Esophagus muscularis mucosa (tissue), 4 donors: Measurements from ENCODE around the gene MIF. TPM values are rescaled to one million over a fixed set of nuclear protein-coding genes. Genes with fewer than 3 reads are reported as not detected.

Source experiments
- DNase-seq: peaks from one replicate; pipeline ENCODE4 v3.0.0-alpha.2; 2017; ENCODE audit errors: extremely low spot score
- H3K27ac ChIP-seq, 4 donors: fragments of 200-600 bp; sonication (generic); replicated peaks in 1 of 4; 1 replicate in 3 of 4; 2 replicates in 1 of 4; pipeline ENCODE4 v1.5.1; 2016 to 2019; ENCODE audit warnings: mild to moderate bottlenecking in 1 of 4
- H3K27me3 ChIP-seq, 4 donors: fragments of 200-600 bp; sonication (generic); one replicate each; pipeline versions ENCODE4 v1.5.1 to v1.6.0; 2016 to 2019
- H3K36me3 ChIP-seq, 4 donors: fragments of 200-600 bp; sonication (generic); one replicate each; pipeline ENCODE4 v1.5.1; 2016 to 2019
- H3K4me1 ChIP-seq, 4 donors: fragments of 200-600 bp; sonication (generic); one replicate each; pipeline ENCODE4 v1.5.1; 2016 to 2019
- H3K4me3 ChIP-seq, 4 donors: fragments of 200-600 bp; sonication (generic); 1 replicate in 2 of 4; 2 replicates in 2 of 4; pipeline ENCODE4 v1.5.1; 2016 to 2019; ENCODE audit warnings: mild to moderate bottlenecking in 4 of 4, moderate library complexity in 1 of 4
- H3K9me3 ChIP-seq, 4 donors: fragments of 200-600 bp; sonication (generic); 1 replicate in 3 of 4; 2 replicates in 1 of 4; pipeline ENCODE4 v1.5.1; 2016 to 2019
- CTCF ChIP-seq, 3 experiments: fragments of 200-600 bp in 2 of 3; fragments of 450-650 bp in 1 of 3; sonication (generic) in 2 of 3; IDR thresholded peaks; one replicate each; pipeline ENCODE4 v1.5.1; 2017 to 2019; ENCODE audit warnings: antibody characterized with exemption in 3 of 3, mild to moderate bottlenecking in 2 of 3, moderate library complexity in 1 of 3
- EP300 ChIP-seq: sonication (generic); formaldehyde crosslinking; IDR thresholded peaks from one replicate; pipeline ENCODE4 v1.6.1; 2017; ENCODE audit warnings: antibody characterized with exemption
- POLR2A ChIP-seq: fragments of 450-650 bp; IDR thresholded peaks from one replicate; pipeline ENCODE4 v1.6.1; 2017; ENCODE audit warnings: antibody characterized with exemption, moderate library complexity, mild to moderate bottlenecking, low read depth
- POLR2AphosphoS5 ChIP-seq, 2 donors: sonication (generic); formaldehyde crosslinking; IDR thresholded peaks; one replicate each; pipeline ENCODE4 v1.6.1; 2017; ENCODE audit warnings: antibody characterized with exemption in 2 of 2
- WGBS: methylation state at CpG from one replicate; pipeline ENCODE4 v1.1.5; 2018; 5-methylcytosine and 5-hydroxymethylcytosine counted together
- intact Hi-C: fragments of 100-400 bp; cut with DNase I; formaldehyde crosslinking; loops from one replicate; pipeline ENCODE4 v1.15.1; 2023
- total RNA-seq, 4 donors: library from RNA; depleted of rRNA; stranded (reverse); fragments of >200 nt; gene quantifications; one replicate each; pipeline versions ENCODE4 v1.1.0 to v1.2.1, GENCODE V29; 2016

The MIF gene
- total RNA-seq: 100 to 1,000 TPM; 158 to 372 (median 263) TPM

- peak within 1 kb of the TSS; percentile 71 to 77 (median 74) for H3K4me3 ChIP-seq
- TF ChIP-seq EP300 (no peak), POLR2AphosphoS5 (IDR thresholded peaks at IDR 0.05) (peak; percentile 91 to 98), POLR2A (peak; percentile 89), CTCF (IDR thresholded peaks at IDR 0.05) (peak; percentile 68 to 82 (median 78))
- intact Hi-C loops: no loop called here
Measured at GRCh38 chr22:23893945-23894709, at the start of gene MIF. MIF (plus strand) TSS chr22:23894383; CDS start chr22:23894475, 92 bp downstream.

GRCh38 chr22:23844739-23845202 lies 49.4 kb upstream of the MIF start:
- Histone ChIP-seq H3K9me3 (no peaks in the 10 kb centered on the region), H3K4me3 (no peak overlapping the region), H3K27ac (no peak overlapping the region), H3K36me3 (no peaks in the 10 kb centered on the region), H3K27me3 (no peaks in the 10 kb centered on the region), H3K4me1 (peaks cover 37 to 42% (median 39%) of the 10 kb centered on the region in 4 donors)
- DNase-seq: no peak
- intact Hi-C loops: loop anchor here (5.0 kb wide), 2 partner anchors 77 to 302 kb away; partner anchors contain the start of gene CHCHD10
- no peak for TF ChIP-seq POLR2AphosphoS5 (IDR thresholded peaks at IDR 0.05)
- no peak for TF ChIP-seq CTCF (IDR thresholded peaks at IDR 0.05)
- no peak for TF ChIP-seq POLR2A
- TF ChIP-seq EP300: no peak
- WGBS: 79% methylated on average over 8 of the region's 8 CpGs

More at GRCh38 chr22:23893945-23894709, at the start of gene MIF:
- WGBS: 4% methylated on average over 10 of the region's 72 CpGs
- Histone ChIP-seq H3K9me3 (no peaks in the 10 kb centered on the region), H3K27ac (peak within 1 kb of the TSS; percentile 93 to 97 (median 95)), H3K27me3 (no peaks in the 10 kb centered on the region), H3K36me3 (peaks cover 0 to 24% (median 22%) of the 10 kb centered on the region in 4 donors), H3K4me1 (peaks cover 17 to 51% (median 37%) of the 10 kb centered on the region in 4 donors)
- peak; percentile 98 for DNase-seq

GRCh38 chr22:23845265-23846080 lies 48.7 kb upstream of the MIF start:
- H3K27ac ChIP-seq: peak overlapping the region in 2 of 4 donors; percentile 1 to 7
- H3K4me1 ChIP-seq: peaks cover 38 to 42% (median 40%) of the 10 kb centered on the region in 4 donors
- H3K4me3 ChIP-seq: no peak overlapping the region
- no peak for DNase-seq
- H3K9me3 ChIP-seq: no peaks in the 10 kb centered on the region
- intact Hi-C loops: loop anchor here (5.0 kb wide), 2 partner anchors 78 to 303 kb away; partner anchors contain the start of gene CHCHD10
- no peaks in the 10 kb centered on the region for H3K36me3 ChIP-seq
- WGBS: 74% methylated on average over 8 of the region's 9 CpGs
- no peaks in the 10 kb centered on the region for H3K27me3 ChIP-seq
- no peak for TF ChIP-seq CTCF (IDR thresholded peaks at IDR 0.05)
- no peak for TF ChIP-seq POLR2AphosphoS5 (IDR thresholded peaks at IDR 0.05)
- TF ChIP-seq POLR2A: no peak
- no peak for TF ChIP-seq EP300

GRCh38 chr22:23846081-23846469 lies 48.1 kb upstream of the MIF start:
- intact Hi-C loops: loop anchor here (5.0 kb wide), 2 partner anchors 79 to 304 kb away; partner anchors contain the start of gene CHCHD10
- no peaks in the 10 kb centered on the region for H3K36me3 ChIP-seq
- no peak overlapping the region for H3K4me3 ChIP-seq
- peaks cover 38 to 42% (median 40%) of the 10 kb centered on the region in 4 donors for H3K4me1 ChIP-seq
- peak overlapping the region in 3 of 4 donors; percentile 1 to 22 (median 7) for H3K27ac ChIP-seq
- WGBS: 88% methylated on average over 7 of the region's 7 CpGs
- TF ChIP-seq EP300 (no peak), POLR2AphosphoS5 (IDR thresholded peaks at IDR 0.05) (no peak), CTCF (IDR thresholded peaks at IDR 0.05) (no peak), POLR2A (no peak)
- no peaks in the 10 kb centered on the region for H3K27me3 ChIP-seq
- DNase-seq: no peak
- no peaks in the 10 kb centered on the region for H3K9me3 ChIP-seq
